ENCODE measurements around the gene RALGAPA2. TPM values are rescaled to one million over a fixed set of nuclear protein-coding genes. Genes with fewer than 3 reads are reported as not detected.

The RALGAPA2 gene
- polyA plus RNA-seq, 1 donor = 24.9 TPM

DNA sequence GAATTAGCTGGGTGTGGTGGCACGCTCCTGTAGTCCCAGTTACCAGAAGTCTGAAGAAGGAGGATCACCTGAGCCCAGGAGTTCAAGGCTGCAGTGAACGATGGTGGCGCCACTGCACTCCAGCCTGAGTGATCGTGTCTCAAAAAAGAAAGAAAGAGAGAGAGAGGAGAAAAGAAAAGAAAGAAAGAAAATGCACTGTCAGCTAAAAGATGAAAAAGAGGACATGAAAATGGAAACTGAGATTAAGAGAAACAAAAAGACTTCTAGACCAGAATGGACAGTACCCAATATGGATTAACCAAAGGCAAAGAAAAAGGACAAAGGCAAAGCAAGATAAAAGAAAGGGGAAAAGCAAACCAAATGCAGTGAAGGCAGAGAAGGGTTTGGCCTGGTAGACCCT, 9.0 kb upstream of the RALGAPA2 start:
- DNase-seq = no peak

DNA sequence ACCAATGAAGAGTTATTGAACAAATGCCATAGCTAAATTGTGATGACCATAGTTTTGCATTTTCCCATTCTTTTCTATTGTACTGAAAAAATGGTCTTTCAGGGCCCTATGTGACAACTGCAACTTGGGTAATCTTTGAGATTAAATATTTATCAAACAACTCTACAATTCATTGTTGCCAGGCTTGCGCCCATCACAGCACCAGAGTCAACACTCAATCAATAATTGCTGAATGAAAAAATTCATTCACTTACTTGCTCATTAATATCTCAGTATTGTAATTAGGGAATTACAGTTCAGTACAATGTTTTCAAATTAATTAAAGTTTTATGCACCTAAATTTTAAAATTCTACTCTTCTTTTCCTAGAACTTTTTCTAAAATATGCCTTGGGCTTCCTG, 7.7 kb upstream of the RALGAPA2 start:
- no peak for DNase-seq

- no peak for DNase-seq
Observed at GRCh38 chr20:20719411-20719810, 7.0 kb upstream of the RALGAPA2 start.

DNA sequence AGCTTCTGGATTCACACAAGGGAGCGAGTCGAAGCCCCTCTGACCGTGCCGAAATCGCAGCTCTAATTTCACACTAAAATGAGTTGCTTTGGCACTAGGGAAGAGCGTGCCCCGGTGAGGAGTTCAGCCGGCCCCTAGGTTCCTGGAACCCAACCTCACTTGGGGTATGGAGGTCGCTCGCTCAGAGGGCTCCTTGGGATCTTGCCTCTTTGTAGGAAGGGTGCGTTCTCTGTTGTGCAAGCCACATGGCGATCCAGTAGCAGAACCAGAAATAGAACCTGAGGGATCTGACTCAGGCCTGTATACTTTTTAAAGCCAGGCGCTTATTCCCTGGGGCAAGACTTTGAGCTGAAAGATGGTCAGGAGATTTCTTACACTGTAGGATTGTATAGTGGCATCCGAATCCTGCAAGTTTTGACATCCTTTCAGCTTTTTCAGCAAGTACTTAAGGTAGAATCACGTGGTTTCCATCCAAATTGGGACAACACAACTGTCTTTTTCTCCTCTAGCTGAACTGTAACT, 861 bp upstream of the RALGAPA2 start:
- no peak for DNase-seq

- DNase-seq = no peak
Observed at GRCh38 chr20:20712004-20712473, 405 bp downstream of the RALGAPA2 start.

DNA sequence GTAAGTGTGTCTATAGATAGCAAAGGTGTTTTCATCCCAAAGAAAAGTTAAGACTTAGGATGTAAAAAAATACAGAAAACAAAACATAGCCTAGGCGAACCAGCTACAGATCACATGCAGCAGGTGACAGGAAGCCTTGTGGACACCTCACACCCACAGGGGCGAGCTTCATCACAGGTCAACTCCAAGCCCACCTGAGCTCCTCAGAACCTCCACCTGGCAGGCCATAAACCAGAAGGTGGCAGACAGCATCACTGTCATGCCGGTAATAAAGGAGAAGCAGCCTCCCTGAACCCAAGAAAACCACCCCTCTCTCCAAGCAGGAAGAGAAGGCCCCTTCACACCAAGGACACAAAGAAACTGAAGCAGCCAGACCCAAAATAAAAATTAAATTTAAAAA, 1.0 kb downstream of the RALGAPA2 start:
- DNase-seq = no peak

DNA sequence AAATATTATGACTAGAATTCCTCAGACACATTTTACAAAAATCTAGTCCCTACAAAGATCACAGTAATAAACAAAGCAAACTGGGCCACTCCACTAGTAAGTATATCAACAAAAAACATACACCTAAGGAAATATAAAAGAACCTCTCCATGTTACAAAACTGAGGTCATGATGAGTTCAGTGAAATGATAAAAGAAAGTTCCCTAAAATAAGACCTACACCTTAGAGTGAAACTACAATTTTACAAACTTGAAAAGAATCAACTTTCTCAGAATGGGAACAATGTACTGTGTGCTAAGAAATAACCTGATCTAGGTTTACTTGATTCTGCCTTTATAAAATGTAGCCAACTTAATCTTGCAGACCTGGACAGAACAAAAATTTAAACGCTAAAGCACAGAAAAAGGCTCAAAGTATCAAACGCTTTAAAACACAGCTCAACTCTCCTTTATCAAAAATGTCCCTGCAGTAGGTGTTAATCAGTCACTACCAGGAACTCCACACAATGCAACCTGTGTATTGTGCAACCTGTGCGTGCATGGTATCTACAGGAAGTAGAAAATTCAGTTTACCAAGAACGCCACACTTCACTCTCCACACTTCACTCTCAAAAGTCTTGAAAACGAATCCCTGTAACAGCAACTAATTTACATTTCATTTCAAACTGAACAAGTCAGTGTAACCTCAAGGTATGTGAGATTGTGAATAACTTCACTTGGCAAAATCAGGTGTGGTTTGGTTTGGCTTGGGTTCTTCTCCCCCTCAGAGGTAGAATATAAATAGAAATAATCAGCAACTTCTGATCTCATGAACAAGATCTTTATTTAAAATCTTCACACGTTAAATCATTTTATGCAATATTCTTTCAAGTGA, 1.8 kb downstream of the RALGAPA2 start:
- DNase-seq = no peak

DNA sequence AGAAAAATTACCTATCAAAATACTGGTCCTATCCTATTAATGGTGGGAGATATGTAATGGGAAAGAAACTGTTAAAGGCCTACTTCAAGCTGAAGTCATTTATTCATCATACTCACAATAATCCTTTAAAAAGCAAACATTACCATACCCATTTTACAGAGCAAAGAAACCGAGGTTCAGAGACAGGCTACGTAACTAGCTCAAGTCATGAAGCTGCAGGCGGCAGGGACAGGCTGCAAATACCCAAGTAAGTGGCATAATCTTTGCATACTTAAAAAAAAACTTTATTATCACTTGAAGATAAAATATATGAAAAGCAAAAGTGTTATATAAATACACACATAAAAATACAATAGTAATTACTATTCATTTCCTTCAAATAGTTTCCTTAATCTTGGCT, 2.6 kb downstream of the RALGAPA2 start:
- no peak for DNase-seq

- no peak for DNase-seq
Observed at GRCh38 chr20:20706285-20706684, 6.2 kb downstream of the RALGAPA2 start.

DNA sequence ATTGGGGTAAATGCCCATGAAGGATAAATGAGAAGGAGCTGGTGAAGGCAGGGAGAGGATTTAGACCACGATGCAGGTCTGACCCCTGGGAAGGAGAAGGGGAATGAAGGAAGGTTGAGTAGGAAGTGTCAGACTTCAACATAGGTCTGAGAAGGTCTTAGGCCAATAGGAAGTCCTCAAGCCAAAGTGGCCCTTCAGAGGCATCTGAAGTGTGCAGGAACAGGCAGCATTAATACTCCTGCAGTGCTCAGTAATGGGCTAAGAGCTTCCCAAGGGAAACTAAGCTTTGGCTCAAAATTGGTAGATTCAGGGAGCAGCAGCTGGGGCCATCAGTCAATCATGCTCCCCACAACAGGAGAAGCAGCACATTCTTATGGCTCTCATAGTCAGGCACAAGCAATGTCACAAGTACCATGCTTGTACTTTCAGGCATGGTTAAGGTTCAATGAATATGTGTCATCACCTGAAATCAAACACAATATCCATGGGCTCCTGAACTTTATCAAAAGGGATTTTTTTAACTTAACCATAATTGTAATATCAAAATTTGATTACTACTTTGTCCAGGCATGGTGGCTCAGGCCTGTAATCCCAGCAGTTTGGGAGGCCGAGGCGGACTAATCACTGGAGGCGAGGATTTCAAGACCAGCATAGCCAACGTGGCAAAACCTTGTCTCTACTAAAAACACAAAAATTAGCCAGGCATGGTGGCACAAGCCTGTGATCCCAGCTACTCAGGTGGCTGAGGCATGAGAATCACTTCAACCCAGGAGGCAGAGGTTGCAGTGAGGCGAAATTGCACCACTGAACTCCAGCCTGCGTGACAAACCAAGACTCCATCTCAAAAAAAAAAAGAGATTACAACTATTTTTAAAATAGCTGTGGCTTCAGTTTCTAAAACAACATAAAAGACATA, 9.9 kb downstream of the RALGAPA2 start:
- DNase-seq = no peak

DNA sequence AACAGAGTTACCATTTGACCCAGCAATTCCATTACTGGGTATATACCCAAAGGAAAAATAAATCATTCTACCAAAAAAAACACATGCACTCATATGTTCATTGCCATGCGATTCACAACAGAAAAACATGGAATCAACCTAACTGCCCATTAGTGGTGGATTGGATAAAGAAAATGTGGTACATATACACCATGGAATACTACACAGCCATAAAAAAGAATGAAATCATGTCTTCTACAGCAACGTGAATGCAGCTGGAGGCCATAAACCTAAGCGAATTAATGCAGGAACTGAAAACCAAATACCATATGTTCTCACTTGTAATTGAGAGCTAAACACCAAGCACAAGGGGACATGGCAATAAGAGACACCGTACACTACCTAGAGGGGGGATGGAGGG, 12.5 kb downstream of the RALGAPA2 start:
- DNase-seq = no peak

DNA sequence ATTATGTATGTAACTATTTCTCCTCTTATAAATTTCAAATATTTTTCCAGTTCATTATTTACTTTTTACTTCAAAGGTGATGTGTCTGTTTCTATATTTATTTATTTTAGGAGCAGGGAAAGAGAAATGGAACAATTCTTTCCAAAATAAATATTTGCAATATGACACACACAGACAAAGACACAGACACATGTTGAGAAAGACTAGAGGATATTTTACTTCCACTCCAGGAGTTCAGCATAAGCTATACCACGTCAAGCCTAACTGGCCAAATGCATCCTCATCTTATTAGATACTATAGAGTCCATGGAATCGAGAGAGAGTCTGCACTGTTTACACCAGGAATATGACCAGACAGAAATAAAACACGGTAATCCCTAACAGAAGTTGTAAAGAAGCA, 13.3 kb downstream of the RALGAPA2 start:
- no peak for DNase-seq

DNA sequence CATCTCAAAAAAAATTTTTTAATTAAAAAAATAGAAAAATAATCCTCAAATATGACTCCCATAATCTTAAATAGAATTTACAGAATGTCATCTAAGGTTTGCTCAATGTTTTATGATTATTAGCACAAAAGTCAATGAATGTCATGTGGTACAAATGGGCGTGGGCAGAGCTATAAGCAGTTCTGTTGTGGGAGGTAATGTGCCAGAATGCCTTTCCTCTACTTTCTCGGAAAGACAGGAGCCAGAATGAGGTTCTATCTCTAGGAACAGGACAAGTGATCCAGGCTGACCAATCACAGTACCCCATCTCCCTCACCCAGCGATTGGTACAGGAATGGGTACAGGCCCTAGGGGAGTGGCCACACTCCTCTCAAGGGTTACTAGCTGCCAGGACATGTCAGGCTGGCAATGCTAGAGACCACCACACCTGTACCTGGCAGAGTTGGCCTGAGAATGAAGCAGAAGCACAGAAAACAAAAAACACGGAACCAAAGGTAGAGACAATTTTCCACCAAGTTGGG, 15.1 kb downstream of the RALGAPA2 start:
- no peak for DNase-seq

- DNase-seq = no peak
Observed at GRCh38 chr20:20695250-20695816, 17.1 kb downstream of the RALGAPA2 start.

DNA sequence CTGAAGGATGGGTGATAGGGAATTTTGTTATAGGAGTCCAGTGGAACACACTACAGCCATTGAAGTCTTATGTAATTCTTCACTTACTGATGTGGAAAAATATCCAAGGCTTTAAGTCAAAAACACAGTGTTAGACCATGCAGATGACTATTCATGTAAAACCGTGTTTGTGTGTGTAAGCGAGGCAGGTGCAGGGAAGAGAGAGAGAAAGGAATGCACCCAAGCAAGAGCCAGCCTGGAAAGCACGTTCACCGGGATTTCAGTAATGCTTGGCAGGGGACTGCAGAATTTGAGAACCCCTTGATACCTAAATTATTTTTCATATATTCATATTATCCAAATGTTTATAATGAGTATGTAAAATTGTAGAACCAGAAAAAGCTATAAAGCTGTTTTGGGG, 17.9 kb downstream of the RALGAPA2 start:
- no peak for DNase-seq

- DNase-seq = no peak
Observed at GRCh38 chr20:20692587-20692986, 19.9 kb downstream of the RALGAPA2 start.

- no peak for DNase-seq
Observed at GRCh38 chr20:20691477-20692235, 20.8 kb downstream of the RALGAPA2 start.

DNA sequence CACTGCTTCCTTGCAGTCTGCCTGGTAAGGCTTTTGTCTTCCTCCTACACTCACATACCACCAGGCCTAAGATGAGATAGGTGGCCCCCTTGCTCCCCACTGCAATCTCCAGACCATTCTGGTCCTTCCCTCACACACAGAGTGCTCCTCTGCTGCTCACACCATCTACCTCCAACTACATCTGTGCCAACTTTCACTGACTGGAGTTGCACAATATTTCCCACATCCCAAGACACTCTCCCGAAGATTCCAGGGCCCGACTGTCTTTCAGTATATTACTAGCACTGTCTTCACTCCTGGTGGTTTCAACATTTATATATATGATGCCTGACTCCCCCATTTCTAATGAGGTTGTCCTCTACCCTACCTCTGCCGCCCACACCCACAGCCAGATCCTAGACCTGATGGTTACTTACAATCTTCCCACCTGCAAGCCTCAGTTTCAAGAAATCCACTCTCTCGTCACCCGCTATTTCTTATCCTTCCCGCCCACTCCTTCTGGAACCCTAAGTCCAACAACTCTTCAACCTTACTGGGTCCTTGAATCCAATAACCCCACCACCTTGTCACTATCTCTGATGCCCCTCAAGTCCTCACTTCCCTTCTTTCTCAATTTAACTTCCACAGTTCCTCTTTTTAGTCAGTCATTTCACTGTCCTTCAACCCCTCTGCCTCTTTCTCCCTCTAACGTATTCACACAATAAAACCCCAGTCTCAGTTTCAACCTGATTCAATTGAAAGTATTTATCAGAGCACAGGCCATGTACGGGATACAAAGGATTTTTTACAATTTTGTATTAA, 21.6 kb downstream of the RALGAPA2 start:
- no peak for DNase-seq

- DNase-seq = no peak
Observed at GRCh38 chr20:20687319-20687718, 25.1 kb downstream of the RALGAPA2 start.

DNA sequence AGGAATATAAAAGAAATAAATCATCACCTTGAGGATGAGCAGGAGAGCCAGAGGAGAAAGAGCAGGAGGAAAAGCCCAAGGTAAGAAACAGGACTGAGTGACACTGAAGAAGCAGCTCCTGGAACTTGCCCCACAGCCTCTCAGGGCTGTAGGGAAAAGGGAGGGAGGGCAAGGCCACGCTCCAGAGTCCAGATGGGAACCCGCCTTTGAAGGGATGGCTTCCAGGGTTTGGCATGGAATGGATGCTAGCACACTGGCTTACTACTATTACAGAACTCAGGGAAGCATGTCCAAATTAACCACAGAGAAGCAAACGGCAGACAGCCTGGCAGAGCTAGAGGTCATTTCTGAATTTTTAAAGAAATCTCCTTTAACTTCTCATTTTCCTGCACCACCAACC, 26.8 kb downstream of the RALGAPA2 start:
- DNase-seq = no peak
